CD14-positive monocyte (primary cell): ENCODE results near the gene ADAMTS17. TPM values are rescaled to one million over a fixed set of nuclear protein-coding genes. Genes with fewer than 3 reads are reported as not detected.

ENCODE experiments used
- DNase-seq, 3 donors: peaks; one replicate each; pipeline ENCODE4 v3.0.0-alpha.2; 2011 to 2022
- H2AFZ ChIP-seq: 2 replicates; pipeline ENCODE4 v1.6.0; 2012; ENCODE audit warnings: mild to moderate bottlenecking, low read depth, low read length, inconsistent platforms; ENCODE audit not compliant: insufficient read depth, poor library complexity, severe bottlenecking
- H3K27ac ChIP-seq, 2 donors: 1 replicate in 1 of 2; 2 replicates in 1 of 2; pipeline ENCODE4 v1.5.1; 2012 to 2013; ENCODE audit warnings: low read length in 2 of 2, control low read depth in 1 of 2, inconsistent platforms in 1 of 2, low read depth in 1 of 2, mild to moderate bottlenecking in 1 of 2
- H3K27me3 ChIP-seq, 2 donors: one replicate each; pipeline versions ENCODE4 v1.6.0 to v1.6.1; 2011 to 2013; ENCODE audit warnings: low read length in 2 of 2; ENCODE audit not compliant: control insufficient read depth in 2 of 2, insufficient read depth in 2 of 2
- H3K36me3 ChIP-seq, 2 donors: replicated peaks in 1 of 2; 1 replicate in 1 of 2; 2 replicates in 1 of 2; pipeline versions ENCODE4 v1.5.1 to v1.6.1; 2012 to 2013; ENCODE audit warnings: low read length in 2 of 2, control low read depth in 1 of 2, inconsistent platforms in 1 of 2, mild to moderate bottlenecking in 1 of 2; ENCODE audit not compliant: insufficient read depth in 2 of 2, control insufficient read depth in 1 of 2
- H3K4me1 ChIP-seq, 2 donors: 1 replicate in 1 of 2; 2 replicates in 1 of 2; pipeline versions ENCODE4 v1.5.1 to v1.6.1; 2012 to 2013; ENCODE audit warnings: low read length in 2 of 2, control low read depth in 1 of 2, inconsistent platforms in 1 of 2, mild to moderate bottlenecking in 1 of 2, moderate library complexity in 1 of 2; ENCODE audit not compliant: insufficient read depth in 2 of 2, control insufficient read depth in 1 of 2
- H3K4me2 ChIP-seq: replicated peaks from 2 replicates; pipeline ENCODE3; 2012; ENCODE audit warnings: low read length, moderate library complexity, mild to moderate bottlenecking; ENCODE audit not compliant: poor library complexity, severe bottlenecking; ENCODE audit errors: extremely low read depth
- H3K4me3 ChIP-seq, 3 experiments: fragments of 200-600 bp in 1 of 3; sonication (generic) in 1 of 3; replicated peaks in 1 of 3; 1 replicate in 2 of 3; 2 replicates in 1 of 3; pipeline ENCODE4 v1.5.1; 2011 to 2013; ENCODE audit warnings: low read length in 3 of 3, mild to moderate bottlenecking in 3 of 3, control low read depth in 2 of 3, low read depth in 2 of 3, inconsistent platforms in 1 of 3, moderate library complexity in 1 of 3
- H3K79me2 ChIP-seq: 2 replicates; pipeline ENCODE4 v1.6.0; 2012; ENCODE audit warnings: mild to moderate bottlenecking, control low read depth, inconsistent platforms, low read length, moderate library complexity; ENCODE audit not compliant: insufficient read depth
- H3K9ac ChIP-seq: 2 replicates; pipeline ENCODE4 v1.6.0; 2017; ENCODE audit warnings: low read length, mild to moderate bottlenecking; ENCODE audit not compliant: insufficient read depth, poor library complexity, severe bottlenecking
- H3K9me3 ChIP-seq, 2 donors: replicated peaks in 1 of 2; 1 replicate in 1 of 2; 2 replicates in 1 of 2; pipeline versions ENCODE4 v1.5.1 to v1.6.1; 2012 to 2013; ENCODE audit warnings: low read length in 2 of 2, control low read depth in 1 of 2; ENCODE audit not compliant: control insufficient read depth in 1 of 2, insufficient read depth in 1 of 2
- H4K20me1 ChIP-seq: 2 replicates; pipeline ENCODE4 v1.6.0; 2012; ENCODE audit warnings: mild to moderate bottlenecking, low read length, control low read depth, moderate library complexity; ENCODE audit not compliant: insufficient read depth
- H3K27ac Mint-ChIP-seq, 7 donors: one replicate each; pipeline ENCODE4 v1.8.0; 2020; ENCODE audit warnings: mild to moderate bottlenecking in 7 of 7, mixed read lengths in 7 of 7, moderate library complexity in 6 of 7, inconsistent platforms in 2 of 7
- H3K27me3 Mint-ChIP-seq, 3 donors: one replicate each; pipeline ENCODE4 v1.8.0; 2021 to 2022; ENCODE audit warnings: low read depth in 3 of 3, mild to moderate bottlenecking in 3 of 3, mixed read lengths in 3 of 3, moderate library complexity in 3 of 3, inconsistent platforms in 1 of 3
- H3K36me3 Mint-ChIP-seq, 2 donors: one replicate each; pipeline ENCODE4 v1.8.0; 2020; ENCODE audit warnings: mixed read lengths in 2 of 2, inconsistent platforms in 1 of 2, mild to moderate bottlenecking in 1 of 2
- H3K4me1 Mint-ChIP-seq: one replicate; pipeline ENCODE4 v1.8.0; 2020; ENCODE audit warnings: mild to moderate bottlenecking, mixed read lengths
- H3K4me3 Mint-ChIP-seq, 2 donors: one replicate each; pipeline ENCODE4 v1.8.0; 2020; ENCODE audit warnings: mild to moderate bottlenecking in 2 of 2, mixed read lengths in 2 of 2, moderate library complexity in 1 of 2
- H3K9me3 Mint-ChIP-seq, 7 donors: one replicate each; pipeline ENCODE4 v1.8.0; 2020 to 2022; ENCODE audit warnings: mixed read lengths in 7 of 7, mild to moderate bottlenecking in 6 of 7, moderate library complexity in 6 of 7, inconsistent platforms in 2 of 7
- CTCF ChIP-seq: fragments of 200-600 bp; IDR thresholded peaks from one replicate; pipeline ENCODE4 v1.8.0; 2022; ENCODE audit warnings: antibody characterized with exemption, mild to moderate bottlenecking
- WGBS: methylation state at CpG from one replicate; pipeline ENCODE4 v1.1.5; 2013; ENCODE audit warnings: missing lambda C conversion rate; ENCODE audit not compliant: insufficient coverage; 5-methylcytosine and 5-hydroxymethylcytosine counted together
- intact Hi-C, 2 donors: fragments of 100-400 bp; cut with micrococcal nuclease; formaldehyde crosslinking; loops; one replicate each; pipeline versions ENCODE4 v1.15.0 to v1.15.1; 2023
- polyA plus RNA-seq, 3 donors: library from polyadenylated mRNA; depleted of rRNA in 1 of 3; unstranded in 2 of 3; stranded (reverse) in 1 of 3; fragments of 300-500 nt in 2 of 3; fragments of >200 nt in 1 of 3; fragmentation: Illumina TruSeq in 2 of 3; gene quantifications; 1 replicate in 2 of 3; 2 replicates in 1 of 3; pipeline ENCODE4 v1.2.3, GENCODE V29; 2012 to 2021

ADAMTS17 gene
- polyA plus RNA-seq, 3 donors, result 0.03 to 0.25 TPM; not detected in 1

DNA sequence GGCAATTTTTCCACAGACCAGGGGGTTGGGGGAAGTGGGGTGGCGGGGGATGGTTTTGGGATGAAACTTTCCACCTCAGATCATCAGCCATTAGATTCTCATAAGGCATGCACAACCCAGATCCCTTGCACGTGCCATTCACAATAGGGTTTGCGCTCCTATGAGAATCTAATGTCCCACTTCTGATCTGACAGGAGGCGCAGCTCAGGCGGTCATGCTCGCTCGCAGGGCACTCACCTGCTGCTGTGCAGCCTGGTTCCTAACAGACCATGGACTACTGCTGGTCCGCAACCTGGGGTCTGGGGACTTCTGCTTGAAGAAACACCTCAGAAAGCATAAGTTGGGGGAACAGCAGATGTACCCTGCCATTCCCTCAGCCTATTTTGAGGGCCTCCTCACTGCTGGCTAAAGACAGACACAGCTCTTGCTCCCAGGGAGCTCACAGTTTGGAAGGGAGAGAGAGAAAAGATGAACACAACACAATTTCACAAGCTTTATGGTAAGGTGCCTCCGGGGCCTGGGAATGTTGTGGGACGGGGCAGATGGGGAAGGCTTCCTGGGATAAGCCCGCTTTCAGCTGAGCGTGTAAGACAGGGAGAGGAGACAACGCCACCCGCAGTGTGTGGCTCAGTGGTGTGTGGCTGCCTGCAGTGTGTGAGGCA lies 285.2 kb downstream of the ADAMTS17 start:
- Mint-ChIP-seq H3K4me1 (no peaks in the 10 kb centered on the region), H3K9me3 (peaks cover 0 to 16% (median 5%) of the 10 kb centered on the region in 7 donors), H3K4me3 (no peak overlapping the region), H3K27me3 (peaks cover 0 to 10% (median 4%) of the 10 kb centered on the region in 3 donors), H3K36me3 (no peaks in the 10 kb centered on the region), H3K27ac (no peak overlapping the region)
- no peaks in the 10 kb centered on the region for H3K36me3 ChIP-seq
- H3K27me3 ChIP-seq, result no peaks in the 10 kb centered on the region
- TF ChIP-seq CTCF, result no peak
- H3K4me1 ChIP-seq, result no peaks in the 10 kb centered on the region
- H3K79me2 ChIP-seq, result no peaks in the 10 kb centered on the region
- intact Hi-C loops, result loop anchor here in 1 of 2 donors (5.0 kb wide), 1 partner anchor 169 kb away; no protein-coding TSS in a partner anchor
- H3K9ac ChIP-seq, result no peak overlapping the region
- no peaks in the 10 kb centered on the region for H4K20me1 ChIP-seq
- no peak overlapping the region for H2AFZ ChIP-seq
- WGBS, result 96% methylated on average over 12 of the region's 14 CpGs
- H3K9me3 ChIP-seq, result peaks cover 0 to 3% of the 10 kb centered on the region in 2 donors
- no peak overlapping the region for H3K4me2 ChIP-seq
- H3K27ac ChIP-seq, result no peak overlapping the region
- H3K4me3 ChIP-seq, result no peak overlapping the region
- no peak for DNase-seq

GRCh38 chr15:100055821-100056220 lies 286.0 kb downstream of the ADAMTS17 start:
- no peaks in the 10 kb centered on the region for H3K36me3 Mint-ChIP-seq
- H3K4me3 ChIP-seq, result no peak overlapping the region
- H3K27me3 Mint-ChIP-seq, result peaks cover 0 to 10% (median 4%) of the 10 kb centered on the region in 3 donors
- peaks cover 3% of the 10 kb centered on the region for H3K4me1 Mint-ChIP-seq
- H3K4me2 ChIP-seq, result no peak overlapping the region
- H3K9me3 Mint-ChIP-seq, result peaks cover 0 to 11% (median 5%) of the 10 kb centered on the region in 7 donors
- no CpG with 5 or more reads among the region's 2 CpGs for WGBS
- H3K4me1 ChIP-seq, result no peaks in the 10 kb centered on the region
- H3K27me3 ChIP-seq, result no peaks in the 10 kb centered on the region
- no peaks in the 10 kb centered on the region for H3K79me2 ChIP-seq
- no peak overlapping the region for H3K27ac Mint-ChIP-seq
- H3K27ac ChIP-seq, result no peak overlapping the region
- no peak overlapping the region for H3K9ac ChIP-seq
- H3K4me3 Mint-ChIP-seq, result no peak overlapping the region
- H3K36me3 ChIP-seq, result no peaks in the 10 kb centered on the region
- no peak overlapping the region for H2AFZ ChIP-seq
- H3K9me3 ChIP-seq, result peaks cover 0 to 2% of the 10 kb centered on the region in 2 donors
- no peak for DNase-seq
- no peak for TF ChIP-seq CTCF
- intact Hi-C loops, result loop anchor here in 1 of 2 donors (5.0 kb wide), 1 partner anchor 169 kb away; no protein-coding TSS in a partner anchor
- H4K20me1 ChIP-seq, result no peaks in the 10 kb centered on the region
